ENCODE data around the gene WWOX.

DNA sequence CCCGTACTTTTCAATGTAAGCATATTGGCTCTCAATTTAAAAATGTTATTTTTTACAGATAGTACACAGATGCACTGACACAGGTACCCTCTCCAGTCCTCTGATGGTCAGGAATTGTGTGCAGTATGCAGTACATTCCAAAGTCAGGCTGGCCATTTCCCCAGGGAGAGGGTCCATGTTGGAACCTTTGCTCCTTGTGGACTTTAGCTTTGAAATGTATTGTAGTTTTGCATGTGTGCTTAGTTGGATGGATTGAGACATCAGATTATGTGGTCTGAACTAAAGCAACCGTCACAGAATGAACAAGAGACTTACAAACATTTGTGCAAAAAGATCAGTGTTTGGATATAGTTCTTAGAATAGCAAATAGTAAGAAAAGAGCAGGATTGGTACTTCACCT, 381.1 kb downstream of the WWOX start:
- TF ChIP-seq POLR2AphosphoS5 (IDR thresholded peaks at IDR 0.05) (no peak), POLR2A (IDR thresholded peaks at IDR 0.05) (no peak)
- TF ChIP-seq, protein P1, sequence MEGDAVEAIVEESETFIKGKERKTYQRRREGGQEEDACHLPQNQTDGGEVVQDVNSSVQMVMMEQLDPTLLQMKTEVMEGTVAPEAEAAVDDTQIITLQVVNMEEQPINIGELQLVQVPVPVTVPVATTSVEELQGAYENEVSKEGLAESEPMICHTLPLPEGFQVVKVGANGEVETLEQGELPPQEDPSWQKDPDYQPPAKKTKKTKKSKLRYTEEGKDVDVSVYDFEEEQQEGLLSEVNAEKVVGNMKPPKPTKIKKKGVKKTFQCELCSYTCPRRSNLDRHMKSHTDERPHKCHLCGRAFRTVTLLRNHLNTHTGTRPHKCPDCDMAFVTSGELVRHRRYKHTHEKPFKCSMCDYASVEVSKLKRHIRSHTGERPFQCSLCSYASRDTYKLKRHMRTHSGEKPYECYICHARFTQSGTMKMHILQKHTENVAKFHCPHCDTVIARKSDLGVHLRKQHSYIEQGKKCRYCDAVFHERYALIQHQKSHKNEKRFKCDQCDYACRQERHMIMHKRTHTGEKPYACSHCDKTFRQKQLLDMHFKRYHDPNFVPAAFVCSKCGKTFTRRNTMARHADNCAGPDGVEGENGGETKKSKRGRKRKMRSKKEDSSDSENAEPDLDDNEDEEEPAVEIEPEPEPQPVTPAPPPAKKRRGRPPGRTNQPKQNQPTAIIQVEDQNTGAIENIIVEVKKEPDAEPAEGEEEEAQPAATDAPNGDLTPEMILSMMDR (IDR thresholded peaks at IDR 0.05 in 8 of 11, conservative IDR thresholded peaks at IDR 0.05 in 3 of 11), result no peak
